PC-3 (cell line): ENCODE data around the gene RNF208. TPM values are rescaled to one million over a fixed set of nuclear protein-coding genes. Genes with fewer than 3 reads are reported as not detected.

Experiments used
- ATAC-seq: fragments of 200-7000 bp; cut with Tn5 transposase; 2 replicates; pipeline ENCODE4 v1.9.1; 2020; ENCODE audit warnings: mild to moderate bottlenecking, moderate library complexity
- BruUV-seq: library from RNA; stranded (reverse); fragments of 400-500 nt; replicated peaks from 2 replicates; lab custom pipeline; 2021; lab: Mats Ljungman, UMichigan
- CTCF ChIA-PET: fragments of 300-600 bp; sonication (Branson Sonifier 250); formaldehyde crosslinking; loops from one replicate; lab custom pipeline; 2022; ENCODE audit warnings: antibody characterized with exemption; lab: Charles Lee
- POLR2A ChIA-PET: fragments of 300-600 bp; sonication (Branson Sonifier 250); formaldehyde crosslinking; loops from one replicate; lab custom pipeline; 2022; ENCODE audit warnings: antibody characterized with exemption; ENCODE audit not compliant: unreplicated experiment; lab: Charles Lee
- DNase-seq: peaks from one replicate; pipeline ENCODE4 v3.0.0-alpha.2; 2015
- H2AFZ ChIP-seq: fragments of 300-600 bp; sonication (generic); 2 replicates; pipeline ENCODE4 v1.6.0; 2016; ENCODE audit warnings: antibody characterized with exemption, low read length
- H3F3A ChIP-seq: fragments of 300-600 bp; sonication (generic); one replicate; pipeline ENCODE4 v1.6.0; 2017; ENCODE audit warnings: antibody characterized with exemption, low read length, control low read depth, mild to moderate bottlenecking; ENCODE audit not compliant: unreplicated experiment
- H3K27ac ChIP-seq: fragments of 300-600 bp; sonication (generic); 2 replicates; pipeline ENCODE4 v1.5.1; 2016; ENCODE audit warnings: mild to moderate bottlenecking, low read length
- H3K27me3 ChIP-seq: fragments of 300-600 bp; sonication (generic); 2 replicates; pipeline ENCODE4 v1.6.1; 2016; ENCODE audit warnings: low read length, mixed read lengths
- H3K36me3 ChIP-seq: fragments of 300-600 bp; sonication (generic); 2 replicates; pipeline ENCODE4 v1.6.1; 2016; ENCODE audit warnings: low read depth, mixed run types, low read length, mixed read lengths
- H3K4me1 ChIP-seq: fragments of 300-600 bp; sonication (generic); 2 replicates; pipeline ENCODE4 v1.5.1; 2016; ENCODE audit warnings: low read length; ENCODE audit not compliant: insufficient read depth
- H3K4me2 ChIP-seq: fragments of 300-600 bp; sonication (generic); 2 replicates; pipeline ENCODE4 v1.6.0; 2016; ENCODE audit warnings: low read length
- H3K4me3 ChIP-seq: fragments of 300-600 bp; sonication (generic); 2 replicates; pipeline ENCODE4 v1.5.1; 2016; ENCODE audit warnings: mild to moderate bottlenecking, low read length, mixed read lengths
- H3K79me2 ChIP-seq: fragments of 300-600 bp; sonication (generic); 2 replicates; pipeline ENCODE4 v1.6.1; 2017; ENCODE audit warnings: low read length, mixed read lengths
- H3K9ac ChIP-seq: fragments of 300-600 bp; sonication (generic); 2 replicates; pipeline ENCODE4 v1.6.0; 2016; ENCODE audit warnings: mild to moderate bottlenecking, low read length
- H3K9me2 ChIP-seq: fragments of 300-600 bp; sonication (generic); replicated peaks from 2 replicates; pipeline ENCODE4 v1.6.1; 2016; ENCODE audit warnings: mixed run types, low read length, mixed read lengths
- H3K9me3 ChIP-seq: fragments of 300-600 bp; sonication (generic); 2 replicates; pipeline ENCODE4 v1.6.1; 2016; ENCODE audit warnings: low read length, mixed read lengths
- H4K20me1 ChIP-seq: fragments of 300-600 bp; sonication (generic); 2 replicates; pipeline ENCODE4 v1.6.1; 2016; ENCODE audit warnings: low read length, mixed read lengths
- CTCF ChIP-seq: fragments of 300-600 bp; sonication (generic); conservative IDR thresholded peaks from 2 replicates; pipeline ENCODE4 v1.5.1; 2017; ENCODE audit warnings: antibody characterized with exemption, low read depth, mild to moderate bottlenecking, low read length
- EZH2 ChIP-seq: fragments of 300-600 bp; sonication (generic); IDR thresholded peaks from one replicate; pipeline ENCODE4 v1.6.1; 2017; ENCODE audit warnings: antibody characterized with exemption, mild to moderate bottlenecking, low read length; ENCODE audit not compliant: unreplicated experiment
- EZH2phosphoT487 ChIP-seq: fragments of 300-600 bp; sonication (generic); IDR thresholded peaks from 2 replicates; pipeline ENCODE4 v1.6.1; 2018; ENCODE audit warnings: mild to moderate bottlenecking, antibody characterized with exemption, low read length, borderline replicate concordance
- intact Hi-C: fragments of 100-400 bp; cut with micrococcal nuclease; formaldehyde crosslinking; loops from 2 replicates; pipeline ENCODE4 v1.9.0; 2023
- total RNA-seq: library from RNA; depleted of rRNA; stranded (reverse); fragments of >200 nt; gene quantifications from 2 replicates; pipeline ENCODE4 v1.2.3, GENCODE V29; 2014

RNF208 gene
- total RNA-seq, 1 experiment from 2014 or later: 1.7 TPM

GRCh38 chr9:137178201-137178938 is 43.7 kb downstream of the RNF208 start:
- Histone ChIP-seq H3K9me3 (no peaks in the 10 kb centered on the region), H3K27me3 (no peaks in the 10 kb centered on the region), H2AFZ (no peak overlapping the region), H4K20me1 (no peaks in the 10 kb centered on the region), H3K4me2 (no peak overlapping the region), H3K4me3 (no peak overlapping the region), H3K79me2 (no peaks in the 10 kb centered on the region), H3K9me2 (no peaks in the 10 kb centered on the region), H3K4me1 (no peaks in the 10 kb centered on the region), H3K36me3 (no peaks in the 10 kb centered on the region), H3K9ac (no peak overlapping the region), H3K27ac (no peak overlapping the region), H3F3A (no peaks in the 10 kb centered on the region)
- CTCF ChIA-PET: no interaction called here
- intact Hi-C loops: no loop called here
- DNase-seq (no peak), ATAC-seq (peak; percentile 39; the same call in 1 of the 2 replicates)
- TF ChIP-seq CTCF (no peak), EZH2phosphoT487 (no peak), EZH2 (no peak)
- BruUV-seq: no TSS peak
- POLR2A ChIA-PET: interaction anchor here (0.6 kb wide), 1 partner anchor 49 kb away, joined by 3 read pairs; no protein-coding TSS in a partner anchor

DNA sequence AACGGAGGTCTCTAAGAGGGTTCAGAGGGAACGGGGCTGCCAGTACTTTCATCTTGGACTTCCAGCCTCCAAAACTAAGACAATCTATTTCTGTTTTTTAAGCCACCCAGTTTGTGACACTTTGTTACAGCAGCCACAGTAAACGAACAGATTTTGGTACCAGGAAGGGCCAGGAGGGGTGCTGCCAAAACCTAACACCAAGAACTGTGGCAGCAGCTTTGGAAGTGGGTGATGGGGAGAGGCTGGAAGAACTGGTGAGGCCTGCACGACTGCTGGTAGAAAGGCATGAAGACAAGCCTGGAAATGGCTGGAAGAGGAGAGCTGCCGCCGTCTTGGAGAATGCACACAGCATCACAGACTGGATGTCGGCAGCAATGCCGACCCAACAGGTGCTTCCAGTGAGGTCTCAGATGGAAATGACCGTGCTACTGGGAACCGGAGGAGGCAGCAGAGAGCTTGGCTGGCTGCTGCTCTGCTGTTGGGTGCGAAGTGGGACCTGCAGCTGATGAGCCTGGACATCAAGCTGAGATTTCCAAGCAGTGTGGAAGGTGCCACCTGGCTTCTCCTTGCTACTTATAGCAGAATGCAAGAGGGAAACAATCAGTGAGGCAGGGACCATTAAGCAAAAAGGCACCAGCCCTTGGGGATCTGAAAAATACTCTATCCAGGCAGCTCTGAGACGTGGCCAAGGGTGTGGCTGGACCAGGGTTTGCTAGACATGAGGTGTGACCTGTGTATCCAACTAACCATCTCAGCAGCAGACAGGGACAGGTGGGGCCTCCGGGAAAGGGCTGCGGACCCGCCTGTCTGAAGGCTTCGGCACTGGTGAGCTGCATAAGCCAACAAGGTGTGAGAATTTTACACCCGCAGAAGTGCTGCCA is 45.5 kb downstream of the RNF208 start:
- Histone ChIP-seq H3K9ac (no peak overlapping the region), H3K36me3 (no peaks in the 10 kb centered on the region), H3F3A (no peaks in the 10 kb centered on the region), H3K79me2 (no peaks in the 10 kb centered on the region), H2AFZ (no peak overlapping the region), H3K9me2 (no peaks in the 10 kb centered on the region), H3K4me1 (no peaks in the 10 kb centered on the region), H3K27ac (no peak overlapping the region), H4K20me1 (no peaks in the 10 kb centered on the region), H3K4me2 (no peak overlapping the region), H3K27me3 (no peaks in the 10 kb centered on the region), H3K9me3 (no peaks in the 10 kb centered on the region), H3K4me3 (no peak overlapping the region)
- ChIA-PET CTCF (no interaction called here), POLR2A (interaction anchor here (0.6 kb wide), 1 partner anchor 26 kb away, joined by 27 read pairs; no protein-coding TSS in a partner anchor)
- intact Hi-C loops: no loop called here
- TF ChIP-seq EZH2 (no peak), CTCF (peak; percentile 60)
- DNase-seq (peak; percentile 53), ATAC-seq (peak; percentile 74)
- BruUV-seq: no TSS peak
